ENCODE measurements around the gene ALKBH3.
A peak's percentile ranks its signal among the peaks of the same experiment; 100 is the strongest.

Gene ALKBH3

DNA sequence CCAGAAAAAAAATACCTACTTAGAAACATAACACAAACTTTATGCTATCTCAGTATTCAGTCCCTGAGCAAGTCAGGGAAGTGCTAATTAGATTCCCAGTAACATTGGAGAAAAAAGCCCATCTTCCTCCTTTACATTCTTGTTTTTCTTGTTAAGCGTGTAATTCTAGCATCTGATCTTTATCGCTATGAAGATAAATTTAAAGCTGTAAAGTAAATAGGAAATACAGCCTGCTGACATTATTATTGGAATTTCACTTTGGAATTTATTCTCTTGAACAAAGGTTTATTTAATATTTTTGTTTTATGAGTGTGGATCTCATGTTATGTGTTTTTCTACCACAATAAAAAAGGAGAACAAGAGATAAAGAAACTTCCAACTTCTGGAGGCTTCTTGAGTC is 13.9 kb downstream of the ALKBH3 start:
- no peak for DNase-seq (ENCODE audit: low spot score)

DNA sequence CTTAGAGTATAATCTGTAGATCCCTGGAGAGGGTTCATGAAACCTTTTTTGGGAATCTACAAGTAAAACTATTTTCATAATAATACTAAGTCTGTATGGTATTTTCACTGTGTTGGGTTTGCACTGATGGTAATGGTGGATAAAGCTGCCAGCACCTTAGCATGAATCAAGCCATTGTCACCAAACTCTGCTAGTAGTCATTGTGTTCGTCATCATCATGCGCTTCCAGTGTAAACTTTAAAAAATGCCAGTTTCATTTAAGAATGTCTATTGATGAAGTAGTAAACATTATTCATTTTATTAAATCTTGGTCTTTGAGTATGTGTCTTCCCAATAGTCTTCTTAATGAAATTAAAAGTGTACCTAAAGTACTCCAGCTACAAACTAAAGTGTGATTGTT is 15.0 kb downstream of the ALKBH3 start:
- DNase-seq (ENCODE audit: low spot score): no peak

DNA sequence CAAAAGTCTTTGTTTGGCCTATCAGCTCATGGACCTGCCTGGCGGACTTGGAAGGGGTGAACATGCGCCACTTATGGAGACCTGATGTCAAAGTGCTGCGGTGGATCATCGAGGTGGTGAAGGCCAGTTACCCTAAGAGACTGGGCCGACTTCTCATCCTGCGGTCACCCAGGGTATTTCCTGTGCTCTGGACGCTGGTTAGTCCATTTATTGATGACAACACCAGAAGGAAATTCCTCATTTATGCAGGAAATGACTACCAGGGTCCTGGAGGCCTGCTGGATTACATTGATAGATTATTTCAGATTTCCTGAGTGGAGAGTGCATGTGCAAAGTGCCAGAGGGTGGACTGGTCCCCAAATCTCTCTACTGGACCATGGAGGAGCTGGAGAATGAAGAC is 17.9 kb downstream of the ALKBH3 start:
- no peak for DNase-seq (ENCODE audit: low spot score)

DNA sequence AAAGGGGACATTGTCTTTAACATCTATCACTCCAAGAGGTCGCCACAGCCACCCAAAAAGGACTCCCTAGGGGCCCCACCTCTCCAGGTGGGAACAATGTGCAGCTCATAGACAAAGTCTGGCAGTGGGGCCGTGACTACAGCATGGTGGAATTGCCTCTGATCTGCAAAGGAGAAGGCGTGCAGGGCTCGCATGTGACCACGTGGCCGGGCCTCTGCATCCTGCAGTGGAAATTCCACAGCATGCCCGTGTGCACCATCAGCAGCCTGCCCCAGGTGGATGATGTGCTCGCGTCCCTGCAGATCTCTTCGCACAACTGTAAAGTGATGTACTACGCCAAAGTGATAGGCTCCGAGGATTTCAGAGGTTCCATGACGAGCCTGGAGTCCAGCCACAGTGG is 18.5 kb downstream of the ALKBH3 start:
- no peak for DNase-seq (ENCODE audit: low spot score)

DNA sequence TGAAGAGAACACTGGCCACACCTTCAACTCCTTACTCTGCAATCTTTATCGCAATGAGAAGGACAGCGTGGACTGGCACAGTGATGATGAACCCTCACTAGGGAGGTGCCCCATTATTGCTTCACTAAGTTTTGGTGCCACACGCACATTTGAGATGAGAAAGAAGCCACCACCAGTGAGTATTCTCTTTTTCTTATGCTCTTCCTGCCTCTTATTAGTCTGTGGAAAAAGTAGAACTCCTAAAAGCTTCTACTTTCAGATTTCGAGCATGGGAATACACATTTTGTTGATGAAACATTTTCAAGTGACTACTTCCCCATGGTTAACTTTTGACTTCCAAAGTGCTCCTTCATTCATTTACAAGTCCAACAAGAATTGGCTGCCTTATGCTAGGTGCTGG is 20.9 kb downstream of the ALKBH3 start:
- DNase-seq (ENCODE audit: low spot score): no peak

DNA sequence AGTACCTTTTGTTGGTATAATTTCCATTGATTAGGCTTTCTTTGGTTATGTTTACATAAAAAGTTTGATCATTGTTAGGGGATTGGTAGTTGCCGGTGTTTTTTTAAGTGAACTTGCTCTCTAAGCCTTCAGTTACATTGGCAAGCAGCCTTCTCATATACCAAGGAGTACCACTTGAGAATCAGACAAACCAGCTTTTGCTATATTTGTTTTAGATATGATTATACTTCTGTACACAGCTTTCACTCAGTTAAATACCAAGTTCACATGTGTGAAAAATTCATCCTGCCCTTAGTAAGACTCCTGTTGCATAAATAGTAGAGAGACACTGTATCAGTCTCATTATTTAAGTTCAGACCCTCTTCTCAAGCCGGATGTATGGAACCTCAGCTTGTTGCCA is 22.4 kb downstream of the ALKBH3 start:
- no peak for DNase-seq (ENCODE audit: low spot score)

DNA sequence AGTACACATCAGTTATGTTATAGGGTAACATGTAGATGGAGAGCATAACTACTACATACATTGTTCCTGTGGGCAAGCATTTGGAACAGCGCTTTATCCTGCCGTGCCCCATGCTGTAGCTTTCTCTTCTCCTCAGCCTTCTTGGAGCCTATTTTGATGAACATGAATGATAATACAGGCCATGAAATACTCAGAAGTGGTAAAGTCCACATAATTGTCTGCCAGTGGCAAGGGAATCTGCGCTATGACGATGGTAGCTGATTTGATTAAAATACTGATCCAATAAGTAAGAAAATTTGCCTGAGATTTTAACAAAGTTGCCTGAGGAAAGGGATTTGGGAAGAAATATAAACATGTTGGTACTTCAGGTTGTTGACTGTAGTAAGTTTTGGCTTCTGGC is 23.3 kb downstream of the ALKBH3 start:
- DNase-seq (ENCODE audit: low spot score): no peak

DNA sequence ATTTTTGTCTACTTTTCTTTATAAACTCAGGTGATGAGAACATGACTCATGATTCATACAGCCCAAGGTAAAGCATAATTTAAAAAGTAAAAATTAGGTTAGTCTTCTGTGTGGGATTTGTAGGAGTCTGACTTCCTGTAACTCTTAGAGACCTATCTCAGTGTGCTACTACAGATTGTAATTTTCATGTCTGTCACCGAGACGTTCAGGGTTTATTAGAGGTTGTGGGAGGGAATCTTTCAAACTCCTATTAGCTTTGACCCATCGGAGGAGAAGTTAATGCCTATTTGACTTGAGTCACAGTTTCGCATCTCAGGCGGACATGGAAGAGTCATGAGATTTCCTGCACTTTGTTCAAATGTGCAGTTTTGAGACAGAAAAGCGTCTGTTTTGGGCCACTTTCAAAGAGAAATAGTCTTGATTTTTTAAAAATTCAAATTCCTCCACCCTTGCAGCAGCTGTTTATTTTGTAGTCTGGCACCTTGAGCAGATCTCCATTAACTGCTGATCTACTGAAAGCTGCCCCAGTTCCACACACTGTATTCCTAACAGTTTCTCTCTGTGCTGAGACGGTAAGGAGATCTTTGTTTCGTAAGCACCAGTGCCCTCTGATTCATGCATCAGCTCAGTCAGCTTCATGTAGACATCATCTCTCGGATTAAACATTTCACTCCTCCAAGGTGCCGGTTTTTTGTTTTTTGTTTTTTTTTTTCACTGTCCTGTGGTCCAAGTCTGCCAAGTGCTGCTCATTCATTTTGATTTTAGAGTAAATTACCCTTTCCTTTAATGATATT is 24.3 kb downstream of the ALKBH3 start:
- DNase-seq (ENCODE audit: low spot score): peak; percentile 34

DNA sequence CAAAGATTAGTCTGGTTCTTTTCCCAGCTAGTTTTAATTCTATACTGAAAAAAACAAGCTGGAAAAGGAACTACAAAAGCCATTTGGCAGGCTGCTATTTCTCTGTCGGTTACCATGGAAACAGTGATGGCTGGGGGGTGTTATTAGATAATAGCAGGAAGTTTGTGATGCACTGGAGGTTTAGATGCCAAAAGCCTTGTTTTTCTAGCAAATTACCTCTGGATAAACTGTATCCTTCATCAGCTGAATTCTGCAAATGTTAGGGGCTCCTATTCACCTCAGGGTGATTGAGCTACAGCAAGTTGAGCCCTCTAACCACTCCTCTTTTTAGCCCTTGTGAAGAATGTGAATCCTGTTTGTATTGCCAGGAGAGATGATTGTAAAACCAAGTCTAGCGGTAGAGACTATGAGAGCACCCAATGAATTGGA is 25.2 kb downstream of the ALKBH3 start:
- DNase-seq (ENCODE audit: low spot score): no peak

DNA sequence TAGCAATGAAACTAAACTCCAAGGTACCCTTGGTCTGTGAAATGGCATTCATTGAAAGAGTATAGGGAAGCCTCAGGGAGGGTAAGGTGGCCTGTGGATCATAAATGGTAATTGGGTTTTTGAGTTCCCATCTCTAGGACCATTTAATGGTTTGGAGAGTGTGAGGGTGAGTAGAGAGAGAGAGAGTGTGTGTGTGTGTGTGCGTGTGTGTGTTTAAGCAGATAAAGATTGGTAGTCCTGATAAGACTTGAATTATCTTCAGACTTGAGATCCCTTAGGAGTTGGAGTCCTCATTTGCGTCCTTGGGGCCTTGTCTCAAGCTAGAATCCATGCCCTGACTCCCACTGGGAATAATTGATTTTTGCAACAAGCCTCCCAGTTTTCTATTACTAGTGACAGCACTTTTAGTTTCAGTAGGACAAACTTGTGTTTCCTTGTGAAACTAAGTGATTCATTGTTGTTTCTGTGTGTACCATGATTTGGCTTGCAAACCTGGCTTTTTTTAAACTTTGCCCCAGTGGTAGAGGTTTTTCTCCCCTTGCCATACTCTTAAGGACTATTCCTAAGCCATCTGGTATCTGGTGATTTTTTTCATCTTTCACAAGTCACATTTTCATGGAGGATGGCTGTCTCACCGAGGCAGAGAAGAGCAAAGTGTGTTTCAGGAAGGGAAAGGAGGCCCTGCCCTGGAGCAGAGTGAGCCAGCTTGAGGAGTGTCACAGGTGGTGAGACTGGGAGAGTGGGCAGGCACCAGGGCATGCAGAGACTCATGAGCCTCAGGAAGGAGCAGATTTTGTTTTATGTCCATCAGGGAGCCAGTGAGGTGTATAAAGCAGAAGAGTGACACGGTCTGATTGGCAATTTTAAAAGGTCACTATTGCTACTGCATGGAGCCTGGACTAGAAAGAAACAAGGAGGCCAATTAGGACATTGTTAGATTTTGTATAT is 26.7 kb downstream of the ALKBH3 start:
- no peak for DNase-seq (ENCODE audit: low spot score)

DNA sequence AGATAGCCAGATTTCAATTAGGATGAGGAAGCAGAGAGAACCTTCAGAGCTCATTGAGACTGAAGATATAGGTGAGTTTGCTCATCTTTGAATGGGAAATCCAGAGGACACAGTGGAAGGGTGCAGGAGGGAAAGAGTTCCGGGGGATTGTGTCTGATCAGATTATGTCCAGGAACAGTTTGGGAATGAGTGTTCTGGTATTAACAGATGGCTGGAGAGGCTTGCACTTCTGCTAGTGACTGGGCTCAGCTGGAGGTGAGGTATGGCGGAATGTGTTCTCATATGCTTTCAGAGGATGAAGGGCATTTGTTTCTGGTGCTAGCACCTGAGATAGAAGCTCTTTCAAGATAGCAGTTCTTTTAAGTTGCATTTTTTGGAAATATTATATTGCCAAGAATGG is 27.6 kb downstream of the ALKBH3 start:
- DNase-seq (ENCODE audit: low spot score): no peak

DNA sequence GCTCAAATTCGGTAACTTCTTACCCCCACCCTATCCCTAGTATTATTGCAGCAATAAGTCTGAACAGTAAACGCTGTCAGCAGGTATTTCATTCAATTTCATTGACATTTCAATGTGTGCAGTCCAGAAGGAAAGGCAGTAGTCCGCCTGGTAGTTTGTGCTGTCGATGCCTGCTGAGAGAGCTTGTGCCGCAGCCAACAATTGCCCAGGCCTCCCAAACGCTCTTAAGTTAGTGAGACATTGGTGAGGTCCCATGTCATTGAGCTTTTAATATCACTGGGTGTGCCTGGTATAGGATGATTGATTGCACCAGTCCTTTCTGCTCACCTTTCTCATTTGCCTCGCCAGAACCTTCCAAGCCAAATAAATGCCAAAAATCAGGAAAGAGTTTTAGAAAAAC is 28.1 kb downstream of the ALKBH3 start:
- DNase-seq (ENCODE audit: low spot score): no peak

DNA sequence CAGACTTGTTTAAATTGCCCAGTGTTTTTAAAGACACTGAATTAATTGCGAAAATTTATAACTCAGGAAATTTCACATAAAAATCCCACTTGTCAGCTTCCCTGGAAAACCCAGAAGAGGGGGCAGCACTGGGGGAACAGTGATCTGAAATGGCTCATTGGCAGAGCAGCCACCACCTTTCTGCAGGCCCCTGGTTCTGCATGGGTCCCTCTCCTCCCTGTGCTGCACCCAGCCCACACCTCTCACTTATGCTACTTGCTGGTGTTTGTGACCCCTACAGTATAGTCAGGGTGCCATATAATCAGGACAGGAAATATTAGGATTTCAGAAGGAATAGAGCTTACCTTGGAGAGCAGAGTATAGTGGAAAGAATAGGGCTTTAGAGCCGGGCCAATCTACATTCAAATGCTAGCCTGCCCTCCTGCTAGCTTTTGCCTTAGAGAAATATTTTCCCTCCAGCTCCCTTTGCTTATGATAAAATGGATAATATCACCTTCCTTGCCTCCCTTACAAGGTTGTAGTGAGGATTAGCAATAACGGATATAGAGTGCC is 33.3 kb downstream of the ALKBH3 start:
- no peak for DNase-seq (ENCODE audit: low spot score)

DNA sequence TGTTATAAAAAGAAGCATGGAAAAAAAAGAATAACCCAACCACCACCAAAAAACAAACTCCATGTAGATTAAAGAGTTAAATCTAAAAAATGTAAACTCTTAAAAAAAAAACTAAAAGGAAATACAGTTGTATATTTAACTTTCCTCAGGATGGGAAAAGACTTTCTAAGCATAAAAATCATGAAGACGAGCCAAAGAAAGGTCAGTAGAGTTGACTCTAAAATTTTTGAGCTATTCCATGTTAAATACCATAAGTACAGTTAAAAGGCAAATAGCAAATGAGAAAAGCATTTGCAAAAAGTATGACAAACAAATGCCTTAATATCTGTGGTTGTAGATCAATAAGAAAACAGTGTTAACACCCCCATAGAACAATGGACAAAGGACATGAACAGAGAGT is 33.8 kb downstream of the ALKBH3 start:
- DNase-seq (ENCODE audit: low spot score): no peak

DNA sequence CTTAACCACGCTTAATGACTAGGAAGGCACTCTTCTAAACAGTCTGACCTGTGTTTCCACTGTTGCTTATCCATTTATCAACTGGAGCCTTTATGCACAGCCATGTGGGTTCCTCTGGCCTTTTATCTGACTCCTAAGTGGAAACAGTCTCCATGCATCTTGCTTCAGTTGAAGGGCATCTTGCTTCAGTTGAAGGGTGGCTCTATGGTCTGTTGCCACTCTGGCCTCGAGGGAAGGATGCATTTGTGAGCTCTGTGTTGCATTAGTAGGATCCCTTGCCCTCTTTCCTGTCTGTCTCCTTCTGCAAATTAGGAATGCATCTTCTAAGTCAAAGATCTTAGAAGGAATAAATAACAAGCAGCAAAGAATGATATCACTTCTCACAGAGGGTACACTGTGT is 36.0 kb downstream of the ALKBH3 start:
- no peak for DNase-seq (ENCODE audit: low spot score)

DNA sequence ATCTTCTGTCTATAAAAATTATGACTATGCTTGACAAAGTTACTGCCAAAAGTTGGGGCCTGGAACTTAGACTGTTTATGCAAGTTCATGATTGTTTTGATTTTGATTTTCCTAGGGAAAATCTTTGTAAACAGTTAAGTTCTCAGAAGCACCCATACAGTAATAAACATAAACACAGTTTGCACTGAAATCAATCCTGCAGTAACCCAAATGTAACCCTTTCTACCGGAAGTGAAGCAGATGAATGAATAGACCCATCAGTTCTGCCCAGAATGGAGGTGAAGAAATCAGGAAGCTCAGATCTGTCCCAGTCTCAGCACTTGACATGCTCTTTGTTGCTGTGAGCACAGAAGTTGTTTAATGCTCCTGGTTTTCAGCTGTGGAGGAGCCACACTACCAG is 37.2 kb downstream of the ALKBH3 start:
- no peak for DNase-seq (ENCODE audit: low spot score)

DNA sequence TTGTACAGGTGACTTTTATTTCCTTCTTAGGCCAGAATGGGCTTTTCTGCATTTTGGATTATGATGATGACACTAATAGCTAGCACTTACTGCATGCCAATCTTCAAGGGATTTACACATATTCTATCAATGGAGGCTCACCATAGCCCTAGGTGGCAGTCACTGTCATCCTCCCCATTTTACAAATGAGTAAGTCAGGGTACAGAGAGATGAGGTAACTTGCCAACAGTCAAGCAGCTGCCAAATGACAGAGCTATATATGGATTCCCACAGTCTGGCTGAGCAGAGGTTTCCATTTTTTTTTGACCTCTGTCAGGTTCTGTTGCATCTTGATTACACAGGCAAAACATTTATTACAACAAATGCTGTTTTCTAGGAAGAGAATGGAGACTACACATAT is 38.0 kb downstream of the ALKBH3 start:
- no peak for DNase-seq (ENCODE audit: low spot score)

DNA sequence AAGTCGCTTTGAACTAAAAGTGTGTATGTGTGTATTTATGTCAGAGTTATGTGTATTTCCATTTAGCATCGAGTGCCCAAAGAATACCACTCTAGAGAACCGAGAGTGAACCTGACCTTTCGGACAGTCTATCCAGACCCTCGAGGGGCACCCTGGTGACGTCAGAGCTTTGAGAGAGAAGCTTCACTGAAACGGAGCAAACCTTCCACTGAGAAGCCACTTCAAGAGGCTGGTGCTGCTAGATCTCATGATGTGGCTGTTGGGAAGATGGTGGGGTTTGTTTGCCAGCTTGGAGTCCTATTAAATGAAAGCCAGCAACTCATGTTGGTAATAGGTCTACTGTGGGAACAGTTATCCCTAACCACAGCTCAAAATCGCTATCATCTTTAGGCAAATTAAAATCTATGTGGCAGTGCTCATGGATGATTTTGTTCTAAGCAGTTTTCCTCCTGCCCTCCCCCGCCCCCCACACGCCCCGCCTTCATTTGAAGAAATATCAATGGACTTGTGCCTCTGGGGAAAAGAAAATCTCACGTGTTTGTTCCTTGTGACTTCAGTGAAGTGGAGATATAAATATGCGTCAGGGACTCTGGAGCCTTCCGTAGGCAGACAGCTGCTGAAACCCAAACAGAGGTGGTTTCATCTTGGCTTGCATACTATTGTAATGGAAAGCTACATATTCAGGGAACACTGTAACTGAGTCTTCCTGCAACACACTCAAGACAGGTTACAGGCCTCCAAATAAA is 39.4 kb downstream of the ALKBH3 start:
- no peak for DNase-seq (ENCODE audit: low spot score)

DNA sequence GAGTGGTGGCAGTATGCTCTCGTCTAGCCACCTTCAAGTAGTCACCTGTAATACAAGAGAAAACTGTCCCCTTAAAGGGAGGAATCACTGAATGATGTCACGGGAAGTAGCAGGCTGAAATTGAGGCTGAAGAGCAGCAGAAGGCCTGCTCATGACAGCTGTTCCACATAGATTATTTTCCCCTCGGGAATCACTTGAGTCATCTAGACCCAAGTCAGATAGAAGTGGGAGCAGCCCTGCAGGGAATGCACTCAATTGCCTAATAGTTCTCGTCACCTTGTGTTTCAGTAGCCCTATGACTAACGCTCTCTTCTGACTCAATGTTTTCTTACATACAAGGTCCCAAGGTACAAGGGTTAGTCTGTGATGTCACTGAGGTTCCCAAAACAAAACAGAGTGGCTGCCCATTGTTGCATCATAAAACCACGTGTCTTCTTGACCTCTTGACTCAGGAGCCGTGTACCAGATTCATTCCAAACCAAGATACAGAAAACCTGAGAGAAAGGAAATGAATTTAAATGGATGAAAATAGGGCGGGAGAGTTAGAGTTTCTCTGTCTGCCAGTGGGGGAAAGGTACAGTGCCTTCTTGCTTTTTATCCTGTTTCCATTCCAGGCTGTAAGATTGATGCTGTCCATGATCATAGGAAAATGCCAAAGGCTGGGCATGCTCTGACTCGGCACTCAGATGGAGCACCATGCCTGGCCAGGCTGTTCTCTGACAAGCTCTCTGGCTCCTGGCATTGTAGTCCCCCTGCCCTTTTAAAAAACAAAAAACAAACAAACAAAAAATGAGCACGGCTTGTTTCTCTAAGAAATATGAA is 40.2 kb downstream of the ALKBH3 start:
- DNase-seq (ENCODE audit: low spot score): peak; percentile 92

DNA sequence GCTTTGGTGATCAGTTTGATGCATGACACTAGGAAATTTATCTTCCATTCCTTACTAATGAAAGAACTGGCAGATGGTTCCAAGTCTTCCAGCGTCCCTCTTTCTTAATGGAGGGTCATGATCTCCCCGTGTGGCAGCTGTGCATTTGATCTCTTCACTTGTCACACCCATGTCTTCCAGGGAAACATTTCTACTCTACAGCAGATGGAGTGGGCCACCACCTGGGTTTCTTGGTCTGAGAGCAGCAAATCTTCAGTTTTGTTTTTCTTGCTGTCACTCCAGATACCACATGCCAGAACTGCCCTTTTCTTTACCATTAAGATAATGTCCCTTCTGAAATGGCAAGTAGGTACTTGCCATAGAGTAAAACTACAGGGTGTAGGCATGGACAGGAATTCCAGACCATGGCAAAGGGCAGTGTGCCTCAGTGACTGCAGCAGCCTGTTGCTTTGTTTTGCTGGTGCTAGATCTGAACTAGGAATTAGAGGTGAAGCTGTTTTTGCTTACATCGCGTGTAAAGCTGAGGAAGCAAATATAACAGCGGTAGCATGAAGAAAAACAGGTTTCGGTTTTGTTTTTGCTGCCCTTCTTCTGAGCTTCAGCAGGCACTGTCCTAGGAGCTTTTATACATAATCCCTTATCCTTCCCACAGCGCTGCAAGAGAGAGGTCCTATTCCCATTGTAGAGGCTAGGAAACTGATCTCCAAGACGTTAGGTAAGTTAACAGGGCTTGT is 41.1 kb downstream of the ALKBH3 start:
- no peak for DNase-seq (ENCODE audit: low spot score)

DNA sequence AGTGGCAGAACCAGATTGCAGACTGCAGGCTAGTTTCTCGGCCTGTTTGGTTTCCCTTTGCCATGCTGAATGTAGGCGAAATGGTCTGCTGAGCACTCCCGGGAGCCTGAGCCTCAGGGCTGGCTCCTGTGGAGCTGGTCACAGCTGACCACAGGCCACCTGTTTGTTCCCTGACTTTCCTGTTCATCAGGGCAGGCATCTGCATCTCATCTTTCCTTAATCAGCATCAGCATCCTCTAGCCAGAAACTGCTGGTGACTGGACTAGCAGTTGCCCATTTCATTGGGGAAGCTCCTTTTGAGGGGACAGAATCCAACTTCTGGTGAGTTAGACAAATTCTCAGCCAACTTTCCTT is 41.6 kb downstream of the ALKBH3 start:
- DNase-seq (ENCODE audit: low spot score): no peak

Measured in hepatic stellate cell (primary cell).